GM12801 (cell line): Measurements from ENCODE around the gene CRIP3.

Experiments used
- TF ChIP-seq, protein P1 (sequence below): IDR thresholded peaks from one replicate; pipeline ENCODE4 v1.5.1; 2011; ENCODE audit warnings: control low read depth; ENCODE audit not compliant: insufficient read length; ENCODE audit errors: extremely low read depth

The CRIP3 gene

DNA sequence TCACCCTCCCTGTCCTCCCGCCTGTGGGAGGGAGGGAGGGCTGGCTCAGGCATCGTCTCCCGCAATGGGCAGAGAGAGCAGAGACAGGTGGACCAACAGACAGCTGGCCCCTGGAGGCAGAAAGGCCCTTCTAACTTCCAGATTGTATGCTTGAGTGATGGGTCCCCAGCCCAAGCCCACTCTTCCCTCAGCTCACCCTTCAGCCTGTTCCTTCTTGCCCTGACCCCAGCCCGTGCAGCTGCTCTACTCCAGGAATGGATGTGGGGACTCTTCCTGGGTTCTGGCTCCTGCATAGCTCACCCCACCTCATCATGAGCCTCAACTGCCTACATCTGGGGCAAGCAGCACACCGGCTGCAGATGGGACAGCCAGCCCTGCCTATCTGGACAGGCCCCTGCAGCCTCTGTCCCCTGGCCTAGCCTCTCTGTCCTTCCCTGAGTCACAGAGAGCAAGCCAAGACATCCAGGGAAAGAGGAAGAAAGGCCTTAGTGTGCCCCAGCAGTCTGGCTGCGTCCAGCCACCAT is 22.1 kb downstream of the CRIP3 start:
- TF ChIP-seq, protein P1, sequence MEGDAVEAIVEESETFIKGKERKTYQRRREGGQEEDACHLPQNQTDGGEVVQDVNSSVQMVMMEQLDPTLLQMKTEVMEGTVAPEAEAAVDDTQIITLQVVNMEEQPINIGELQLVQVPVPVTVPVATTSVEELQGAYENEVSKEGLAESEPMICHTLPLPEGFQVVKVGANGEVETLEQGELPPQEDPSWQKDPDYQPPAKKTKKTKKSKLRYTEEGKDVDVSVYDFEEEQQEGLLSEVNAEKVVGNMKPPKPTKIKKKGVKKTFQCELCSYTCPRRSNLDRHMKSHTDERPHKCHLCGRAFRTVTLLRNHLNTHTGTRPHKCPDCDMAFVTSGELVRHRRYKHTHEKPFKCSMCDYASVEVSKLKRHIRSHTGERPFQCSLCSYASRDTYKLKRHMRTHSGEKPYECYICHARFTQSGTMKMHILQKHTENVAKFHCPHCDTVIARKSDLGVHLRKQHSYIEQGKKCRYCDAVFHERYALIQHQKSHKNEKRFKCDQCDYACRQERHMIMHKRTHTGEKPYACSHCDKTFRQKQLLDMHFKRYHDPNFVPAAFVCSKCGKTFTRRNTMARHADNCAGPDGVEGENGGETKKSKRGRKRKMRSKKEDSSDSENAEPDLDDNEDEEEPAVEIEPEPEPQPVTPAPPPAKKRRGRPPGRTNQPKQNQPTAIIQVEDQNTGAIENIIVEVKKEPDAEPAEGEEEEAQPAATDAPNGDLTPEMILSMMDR: no peak

DNA sequence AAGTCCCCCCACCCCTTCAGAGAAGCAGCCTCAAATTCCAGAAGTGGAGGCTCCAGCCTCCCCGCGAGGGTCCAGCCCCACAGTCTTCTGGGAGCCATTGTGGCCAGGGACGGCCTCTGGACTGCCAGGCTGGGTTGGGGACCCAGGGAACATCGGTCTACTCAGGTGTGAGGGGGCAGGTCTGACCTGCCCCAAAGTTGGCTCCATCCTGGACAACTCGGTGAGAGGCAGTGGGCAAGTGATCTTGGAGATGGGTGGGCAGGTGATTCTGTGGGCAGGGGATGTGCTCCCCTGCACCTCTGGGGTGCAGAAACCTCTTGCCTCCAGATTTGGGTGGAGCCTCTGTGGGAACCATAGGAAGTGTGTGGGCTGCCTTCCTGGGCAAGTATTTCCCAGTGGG is 22.8 kb downstream of the CRIP3 start:
- TF ChIP-seq, protein P1: no peak

DNA sequence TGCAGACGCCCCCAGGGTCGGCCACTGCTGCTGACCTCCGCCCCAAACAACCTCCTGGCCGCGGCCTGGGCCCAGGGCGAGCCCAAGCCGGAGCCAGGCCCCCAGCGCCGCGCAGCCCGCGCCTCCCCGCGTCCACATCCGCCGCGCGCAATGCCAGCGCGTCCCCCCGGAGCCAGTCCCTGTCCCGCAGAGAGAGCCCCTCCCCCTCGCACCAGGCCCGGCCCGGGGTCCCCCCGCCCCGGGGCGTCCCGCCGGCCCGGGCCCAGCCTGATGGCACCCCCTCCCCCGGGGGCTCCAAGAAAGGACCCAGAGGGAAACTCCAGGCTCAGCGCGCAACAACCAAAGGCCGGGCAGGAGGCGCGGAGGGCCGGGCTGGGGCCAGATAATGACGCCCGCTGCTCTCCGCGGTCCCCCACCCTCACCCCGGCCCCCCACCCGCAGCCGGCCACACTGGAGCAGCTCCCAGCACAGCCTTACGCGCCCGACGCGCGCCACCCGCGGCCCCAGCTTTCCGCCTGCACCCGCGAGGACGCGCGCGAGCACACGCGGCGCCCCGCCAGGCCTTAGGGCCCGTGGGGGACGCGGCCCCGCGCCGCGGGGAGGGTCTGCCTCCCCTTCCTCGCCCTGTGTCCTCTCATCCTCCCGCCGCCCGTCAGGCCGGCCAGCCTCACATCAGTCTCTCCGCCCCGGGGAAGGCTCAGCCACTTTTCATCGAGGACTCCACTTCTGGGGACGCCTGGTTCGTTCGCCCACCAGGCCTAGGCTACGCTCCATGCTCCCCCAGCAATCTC is 23.4 kb downstream of the CRIP3 start:
- TF ChIP-seq, protein P1: no peak

DNA sequence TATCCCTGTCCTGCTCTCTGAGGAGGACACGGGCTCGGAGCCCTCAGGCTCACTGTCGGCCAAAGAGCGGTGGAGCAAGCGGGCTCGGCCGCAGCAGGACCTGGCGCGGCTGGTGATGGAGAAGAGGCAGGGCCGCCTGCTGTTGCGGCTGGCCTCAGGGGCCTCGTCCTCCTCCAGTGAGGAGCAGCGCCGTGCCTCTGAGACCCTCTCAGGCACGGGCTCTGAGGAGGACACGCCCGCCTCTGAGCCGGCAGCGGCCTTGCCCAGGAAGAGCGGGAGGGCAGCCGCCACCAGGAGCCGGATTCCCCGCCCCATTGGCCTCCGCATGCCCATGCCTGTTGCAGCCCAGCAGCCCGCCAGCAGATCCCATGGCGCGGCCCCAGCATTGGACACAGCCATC is 24.7 kb downstream of the CRIP3 start:
- TF ChIP-seq, protein P1: no peak

DNA sequence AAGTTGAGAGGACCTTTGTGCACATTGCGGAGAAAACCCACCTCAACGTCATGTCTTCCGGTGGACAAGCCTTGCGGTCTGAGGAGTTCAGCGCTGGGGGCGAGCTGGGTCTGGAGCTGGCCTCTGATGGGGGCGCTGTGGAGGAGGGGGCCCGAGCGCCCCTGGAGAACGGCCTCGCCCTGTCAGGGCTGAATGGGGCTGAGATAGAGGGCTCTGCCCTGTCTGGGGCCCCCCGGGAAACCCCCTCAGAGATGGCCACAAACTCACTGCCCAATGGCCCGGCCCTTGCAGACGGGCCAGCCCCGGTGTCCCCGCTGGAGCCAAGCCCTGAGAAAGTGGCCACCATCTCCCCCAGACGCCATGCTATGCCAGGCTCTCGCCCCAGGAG is 25.1 kb downstream of the CRIP3 start:
- TF ChIP-seq, protein P1: no peak

DNA sequence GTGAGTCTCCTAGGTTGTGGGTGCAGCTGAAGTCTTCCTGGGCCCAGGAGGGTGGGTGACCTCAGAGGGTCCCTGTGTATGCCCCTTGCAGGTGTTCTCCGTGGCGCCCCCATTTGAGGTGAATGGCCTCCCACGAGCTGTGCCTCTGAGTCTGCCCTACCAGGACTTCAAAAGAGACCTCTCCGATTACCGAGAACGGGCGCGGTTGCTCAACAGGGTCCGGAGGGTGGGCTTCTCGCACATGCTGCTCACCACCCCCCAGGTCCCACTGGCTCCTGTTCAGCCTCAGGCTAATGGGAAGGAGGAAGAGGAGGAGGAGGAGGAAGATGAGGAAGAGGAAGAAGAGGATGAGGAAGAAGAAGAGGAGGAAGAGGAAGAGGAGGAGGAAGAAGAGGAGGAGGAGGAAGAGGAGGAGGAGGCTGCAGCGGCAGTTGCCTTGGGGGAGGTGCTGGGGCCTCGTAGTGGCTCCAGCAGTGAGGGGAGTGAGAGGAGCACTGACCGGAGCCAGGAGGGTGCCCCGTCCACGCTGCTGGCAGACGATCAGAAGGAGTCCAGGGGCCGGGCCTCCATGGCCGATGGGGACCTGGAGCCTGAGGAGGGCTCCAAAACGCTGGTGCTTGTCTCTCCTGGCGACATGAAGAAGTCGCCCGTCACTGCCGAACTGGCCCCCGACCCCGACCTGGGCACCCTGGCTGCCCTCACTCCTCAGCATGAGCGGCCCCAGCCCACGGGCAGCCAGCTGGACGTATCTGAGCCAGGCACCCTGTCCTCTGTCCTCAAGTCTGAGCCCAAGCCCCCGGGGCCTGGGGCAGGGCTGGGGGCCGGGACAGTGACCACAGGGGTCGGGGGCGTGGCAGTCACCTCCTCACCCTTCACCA is 25.8 kb downstream of the CRIP3 start:
- TF ChIP-seq, protein P1: no peak

DNA sequence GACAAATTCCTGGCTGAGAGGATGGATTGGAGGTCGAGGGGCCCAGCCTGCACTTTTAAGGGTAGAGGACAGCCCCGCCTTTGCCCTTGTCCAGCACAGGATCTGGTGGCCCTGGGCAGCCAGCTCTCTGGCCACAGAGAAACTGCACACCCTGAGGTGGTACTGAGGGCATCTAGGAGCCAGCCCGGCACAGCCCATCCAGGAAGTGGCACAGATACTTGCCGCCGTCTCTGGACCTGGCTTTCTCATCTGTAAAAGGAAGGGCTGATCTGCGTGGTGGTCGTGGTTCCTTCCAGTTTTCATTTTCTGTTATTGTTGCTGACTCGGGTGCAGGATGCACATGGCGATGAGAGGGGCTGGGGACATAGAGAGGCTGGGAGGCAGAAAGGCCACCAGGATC is 26.6 kb downstream of the CRIP3 start:
- TF ChIP-seq, protein P1: no peak
